Neuronal stem cell (in vitro differentiated cells): ENCODE results near the gene C11orf86.

ENCODE experiments used
- DNase-seq: peaks from one replicate; pipeline ENCODE4 v3.0.0-alpha.2; 2013; ENCODE audit warnings: low spot score
- H2AFZ ChIP-seq: one replicate; pipeline ENCODE4 v1.6.1; 2013; ENCODE audit warnings: mild to moderate bottlenecking, low read length, inconsistent platforms
- H2AK5ac ChIP-seq: 2 replicates; pipeline ENCODE4 v1.6.1; 2013; ENCODE audit warnings: low read depth, mild to moderate bottlenecking, inconsistent platforms, low read length, moderate library complexity, mixed read lengths
- H2BK120ac ChIP-seq: 2 replicates; pipeline ENCODE4 v1.6.1; 2013; ENCODE audit warnings: low read depth, mild to moderate bottlenecking, inconsistent platforms, low read length, moderate library complexity, mixed read lengths
- H2BK12ac ChIP-seq: one replicate; pipeline ENCODE4 v1.6.1; 2013; ENCODE audit warnings: low read length, inconsistent platforms
- H2BK15ac ChIP-seq: 2 replicates; pipeline ENCODE4 v1.6.1; 2013; ENCODE audit warnings: mild to moderate bottlenecking, low read length, inconsistent platforms, mixed read lengths
- H2BK5ac ChIP-seq: one replicate; pipeline ENCODE4 v1.6.1; 2013; ENCODE audit warnings: inconsistent platforms, mild to moderate bottlenecking, low read length, moderate library complexity
- H3K14ac ChIP-seq: one replicate; pipeline ENCODE4 v1.6.1; 2013; ENCODE audit warnings: low read length, inconsistent platforms
- H3K18ac ChIP-seq: 2 replicates; pipeline ENCODE4 v1.6.1; 2013; ENCODE audit warnings: low read length, inconsistent platforms
- H3K23ac ChIP-seq: 2 replicates; pipeline ENCODE4 v1.6.1; 2013; ENCODE audit warnings: low read depth, mild to moderate bottlenecking, mixed read lengths, low read length, inconsistent platforms; ENCODE audit not compliant: poor library complexity
- H3K27ac ChIP-seq: replicated peaks from 3 replicates; pipeline ENCODE4 v1.5.1; 2013; ENCODE audit warnings: low read length, inconsistent platforms
- H3K27me3 ChIP-seq, 3 experiments: 2 replicates each; pipeline ENCODE4 v1.6.1; 2013; ENCODE audit warnings: low read length in 3 of 3, mild to moderate bottlenecking in 2 of 3, inconsistent platforms in 1 of 3, low read depth in 1 of 3, mixed read lengths in 1 of 3, moderate library complexity in 1 of 3; ENCODE audit not compliant: control insufficient read depth in 3 of 3, insufficient read depth in 3 of 3
- H3K36me3 ChIP-seq, 2 donors: replicated peaks in 1 of 2; 2 replicates each; pipeline ENCODE4 v1.6.1; 2013; ENCODE audit warnings: low read length in 2 of 2; ENCODE audit not compliant: control insufficient read depth in 2 of 2, insufficient read depth in 2 of 2
- H3K4ac ChIP-seq: 2 replicates; pipeline ENCODE4 v1.6.1; 2013; ENCODE audit warnings: inconsistent platforms, mild to moderate bottlenecking, low read length, moderate library complexity
- H3K4me1 ChIP-seq, 2 donors: 1 replicate in 1 of 2; 2 replicates in 1 of 2; pipeline ENCODE4 v1.6.1; 2013; ENCODE audit warnings: low read length in 2 of 2, low read depth in 1 of 2; ENCODE audit not compliant: control insufficient read depth in 2 of 2, insufficient read depth in 1 of 2
- H3K4me2 ChIP-seq: one replicate; pipeline ENCODE4 v1.6.1; 2013; ENCODE audit warnings: mild to moderate bottlenecking, low read length, inconsistent platforms; ENCODE audit not compliant: insufficient read depth, poor library complexity, severe bottlenecking
- H3K4me3 ChIP-seq, 2 donors: 2 replicates each; pipeline ENCODE4 v1.5.1; 2013; ENCODE audit warnings: low read length in 2 of 2, mild to moderate bottlenecking in 2 of 2, inconsistent platforms in 1 of 2, moderate library complexity in 1 of 2
- H3K79me1 ChIP-seq: one replicate; pipeline ENCODE4 v1.6.1; 2013; ENCODE audit warnings: low read depth, mild to moderate bottlenecking, inconsistent platforms, low read length, moderate library complexity
- H3K9ac ChIP-seq: one replicate; pipeline ENCODE4 v1.6.1; 2013; ENCODE audit warnings: mild to moderate bottlenecking, low read depth, low read length, inconsistent platforms; ENCODE audit not compliant: poor library complexity
- H3K9me3 ChIP-seq, 2 donors: replicated peaks in 1 of 2; 2 replicates each; pipeline versions ENCODE3 to v1.6.1; 2013; ENCODE audit warnings: low read length in 2 of 2, mild to moderate bottlenecking in 2 of 2, inconsistent platforms in 1 of 2, low read depth in 1 of 2, mixed read lengths in 1 of 2, moderate library complexity in 1 of 2; ENCODE audit not compliant: control insufficient read depth in 2 of 2, insufficient read depth in 1 of 2
- H4K8ac ChIP-seq: one replicate; pipeline ENCODE4 v1.6.1; 2013; ENCODE audit warnings: low read depth, mild to moderate bottlenecking, inconsistent platforms, low read length, moderate library complexity
- H4K91ac ChIP-seq: one replicate; pipeline ENCODE4 v1.6.1; 2013; ENCODE audit warnings: low read length, low read depth, mild to moderate bottlenecking, inconsistent platforms; ENCODE audit not compliant: poor library complexity
- WGBS, 2 donors: extraction: QIAGEN DNeasy Blood & Tissue Kit; methylation state at CpG; one replicate each; pipeline ENCODE4 v1.1.7; 2013; ENCODE audit warnings: missing lambda C conversion rate in 2 of 2, mixed read lengths in 1 of 2; ENCODE audit not compliant: insufficient read length in 2 of 2, insufficient replicate concordance in 1 of 2; ENCODE audit errors: extremely low coverage in 2 of 2; 5-methylcytosine and 5-hydroxymethylcytosine counted together

C11orf86 gene

GRCh38 chr11:67006029-67006884, 31.2 kb downstream of the C11orf86 start:
- Histone ChIP-seq H3K79me1 (no peaks in the 10 kb centered on the region), H3K18ac (no peak overlapping the region), H3K4me1 (peaks cover 10 to 17% of the 10 kb centered on the region in 2 donors), H3K9ac (no peak overlapping the region), H2BK120ac (no peak overlapping the region), H4K8ac (peak overlapping the region; percentile 44), H3K27me3 (peaks cover 0 to 4% (median 0%) of the 10 kb centered on the region in 3 experiments), H3K4ac (no peak overlapping the region), H3K9me3 (no peaks in the 10 kb centered on the region), H2BK12ac (no peak overlapping the region), H2BK15ac (no peak overlapping the region), H4K91ac (no peak overlapping the region), H3K14ac (no peak overlapping the region), H3K4me2 (no peak overlapping the region), H2AFZ (peak overlapping the region; percentile 77), H3K27ac (no peak overlapping the region), H2BK5ac (no peak overlapping the region), H3K36me3 (no peaks in the 10 kb centered on the region), H2AK5ac (no peak overlapping the region), H3K4me3 (no peak overlapping the region), H3K23ac (no peak overlapping the region)
- no CpG with 5 or more reads among the region's 14 CpGs for WGBS, 2 donors
- DNase-seq: no peak

GRCh38 chr11:67007126-67007525, 32.0 kb downstream of the C11orf86 start:
- Histone ChIP-seq H3K4me2 (no peak overlapping the region), H2AK5ac (no peak overlapping the region), H3K4ac (no peak overlapping the region), H2BK120ac (no peak overlapping the region), H3K27ac (no peak overlapping the region), H3K4me3 (no peak overlapping the region), H2BK5ac (no peak overlapping the region), H3K9ac (no peak overlapping the region), H4K8ac (no peak overlapping the region), H4K91ac (peak overlapping the region; percentile 75), H3K9me3 (no peaks in the 10 kb centered on the region), H2BK12ac (no peak overlapping the region), H3K23ac (no peak overlapping the region), H3K4me1 (peaks cover 8 to 14% of the 10 kb centered on the region in 2 donors), H3K36me3 (no peaks in the 10 kb centered on the region), H3K14ac (no peak overlapping the region), H3K79me1 (no peaks in the 10 kb centered on the region), H3K27me3 (peaks cover 0 to 4% (median 0%) of the 10 kb centered on the region in 3 experiments), H2BK15ac (no peak overlapping the region), H2AFZ (peak overlapping the region; percentile 77), H3K18ac (peak overlapping the region; percentile 52)
- no CpG with 5 or more reads among the region's 7 CpGs for WGBS, 2 donors
- DNase-seq: no peak

- no peak overlapping the region for H3K23ac ChIP-seq
- no peak overlapping the region for H2BK120ac ChIP-seq
- no peak overlapping the region for H3K4me2 ChIP-seq
- H3K27me3 ChIP-seq: no peaks in the 10 kb centered on the region
- WGBS, 2 donors: no CpG with 5 or more reads among the region's 7 CpGs
- no peak overlapping the region for H3K18ac ChIP-seq
- no peaks in the 10 kb centered on the region for H3K36me3 ChIP-seq
- H2AFZ ChIP-seq: no peak overlapping the region
- H2BK5ac ChIP-seq: no peak overlapping the region
- no peak overlapping the region for H3K4ac ChIP-seq
- H2AK5ac ChIP-seq: no peak overlapping the region
- H2BK15ac ChIP-seq: no peak overlapping the region
- H3K9ac ChIP-seq: no peak overlapping the region
- H3K4me1 ChIP-seq: peaks cover under 1 to 7% of the 10 kb centered on the region in 2 donors
- no peak for DNase-seq
- no peak overlapping the region for H3K4me3 ChIP-seq
- H2BK12ac ChIP-seq: no peak overlapping the region
- H3K27ac ChIP-seq: no peak overlapping the region
- no peaks in the 10 kb centered on the region for H3K79me1 ChIP-seq
- no peak overlapping the region for H4K8ac ChIP-seq
- no peak overlapping the region for H3K14ac ChIP-seq
- no peak overlapping the region for H4K91ac ChIP-seq
- no peaks in the 10 kb centered on the region for H3K9me3 ChIP-seq
Measured at GRCh38 chr11:67010296-67010905, 35.3 kb downstream of the C11orf86 start.

GRCh38 chr11:67013511-67014045, 38.5 kb downstream of the C11orf86 start:
- H4K91ac ChIP-seq: no peak overlapping the region
- no peak overlapping the region for H3K14ac ChIP-seq
- H3K27me3 ChIP-seq: no peaks in the 10 kb centered on the region
- no peak overlapping the region for H3K9ac ChIP-seq
- H4K8ac ChIP-seq: no peak overlapping the region
- H2BK5ac ChIP-seq: peak overlapping the region; percentile 42
- H2AK5ac ChIP-seq: no peak overlapping the region
- peaks cover 3 to 5% of the 10 kb centered on the region in 2 donors for H3K4me1 ChIP-seq
- WGBS, 2 donors: no CpG with 5 or more reads among the region's 11 CpGs
- no peak overlapping the region for H3K23ac ChIP-seq
- H3K27ac ChIP-seq: no peak overlapping the region
- no peak overlapping the region for H3K4ac ChIP-seq
- H2AFZ ChIP-seq: no peak overlapping the region
- no peak overlapping the region for H3K4me3 ChIP-seq
- H3K79me1 ChIP-seq: no peaks in the 10 kb centered on the region
- H2BK120ac ChIP-seq: no peak overlapping the region
- H3K4me2 ChIP-seq: no peak overlapping the region
- no peaks in the 10 kb centered on the region for H3K36me3 ChIP-seq
- no peak overlapping the region for H2BK12ac ChIP-seq
- no peak for DNase-seq
- no peak overlapping the region for H2BK15ac ChIP-seq
- H3K9me3 ChIP-seq: no peaks in the 10 kb centered on the region
- H3K18ac ChIP-seq: no peak overlapping the region
